Heart left ventricle (tissue), 16 donors: ENCODE measurements around the gene MYO5C. TPM values are rescaled to one million over a fixed set of nuclear protein-coding genes. Genes with fewer than 3 reads are reported as not detected.

Source experiments
- ATAC-seq, 4 donors: fragments of 200-7000 bp; cut with Tn5 transposase; one replicate each; pipeline ENCODE4 v1.9.1; 2020 to 2022; ENCODE audit warnings: moderate library complexity in 4 of 4, mild to moderate bottlenecking in 3 of 4, moderate number of reproducible peaks in 1 of 4
- DNase-seq, 5 donors: peaks; one replicate each; pipeline ENCODE4 v3.0.0-alpha.2; 2020
- H3K27ac ChIP-seq, 12 donors: fragments of 200-600 bp; sonication (generic) in 4 of 12; one replicate each; pipeline versions ENCODE4 v1.5.0 to v1.8.0; 2016 to 2022; ENCODE audit warnings: mild to moderate bottlenecking in 2 of 12
- H3K27me3 ChIP-seq, 9 donors: fragments of 200-600 bp; sonication (generic) in 2 of 9; one replicate each; pipeline versions ENCODE4 v1.5.1 to v1.8.0; 2016 to 2022; ENCODE audit warnings: mild to moderate bottlenecking in 3 of 9
- H3K36me3 ChIP-seq, 9 donors: fragments of 200-600 bp; sonication (generic) in 2 of 9; one replicate each; pipeline versions ENCODE4 v1.5.0 to v1.8.0; 2018 to 2022; ENCODE audit warnings: mild to moderate bottlenecking in 2 of 9
- H3K4me1 ChIP-seq, 12 donors: fragments of 200-600 bp; sonication (generic) in 4 of 12; one replicate each; pipeline versions ENCODE4 v1.5.0 to v1.8.0; 2016 to 2022; ENCODE audit warnings: mild to moderate bottlenecking in 3 of 12
- H3K4me3 ChIP-seq, 12 donors: fragments of 200-600 bp; sonication (generic) in 4 of 12; one replicate each; pipeline versions ENCODE4 v1.5.0 to v1.8.0; 2017 to 2022; ENCODE audit warnings: mild to moderate bottlenecking in 9 of 12, moderate library complexity in 4 of 12
- H3K9me3 ChIP-seq, 12 donors: fragments of 200-600 bp; sonication (generic) in 4 of 12; one replicate each; pipeline versions ENCODE4 v1.5.0 to v1.8.0; 2016 to 2022; ENCODE audit warnings: mild to moderate bottlenecking in 1 of 12
- CTCF ChIP-seq, 12 donors: fragments of 200-600 bp; sonication (generic) in 4 of 12; IDR thresholded peaks; one replicate each; pipeline versions ENCODE4 v1.5.0 to v1.8.0; 2018 to 2022; ENCODE audit warnings: antibody characterized with exemption in 12 of 12, mild to moderate bottlenecking in 5 of 12
- POLR2A ChIP-seq, 2 donors: fragments of 450-650 bp; IDR thresholded peaks; one replicate each; pipeline ENCODE4 v1.6.1; 2017; ENCODE audit warnings: antibody characterized with exemption in 2 of 2, mild to moderate bottlenecking in 2 of 2, moderate library complexity in 2 of 2
- WGBS, 4 donors: extraction: QIAGEN DNeasy Blood & Tissue Kit in 2 of 4; methylation state at CpG; one replicate each; pipeline versions ENCODE4 v1.1.5 to v1.1.7; 2013 to 2018; 5-methylcytosine and 5-hydroxymethylcytosine counted together
- intact Hi-C, 10 donors: fragments of 100-400 bp; cut with DNase I; formaldehyde crosslinking; loops; one replicate each; pipeline versions ENCODE4 v1.11.1 to v1.14.2; 2022
- polyA plus RNA-seq, 2 donors: library from polyadenylated mRNA; stranded (reverse); fragments of 200-250 nt; gene quantifications; one replicate each; pipeline ENCODE4 v1.2.3, GENCODE V29; 2013
- total RNA-seq, 9 donors: library from RNA; depleted of rRNA in 2 of 9; stranded (reverse); fragments of >200 nt in 2 of 9; fragmentation: NEBNext Ultra II Directional in 3 of 9; extraction: Animal tissue kit (Norgen Biotek cat#: 25700) in 3 of 9; gene quantifications; one replicate each; pipeline versions ENCODE4 v1.1.0 to v1.2.4, GENCODE V29; 2016 to 2023
- donor health status: ischemic (EF 13 %, LVEDD 7.1; RV severe dilation, severe dysfunction).
- donor health status: healthy with polysubstance abuse.
- donor health status: DM: no; HTN: yes; CAD: no.
- donor health status: DM: no; HTN: no; CAD: no.
- donor health status: ischemic (EF 25% LVEDD 6.9; RV normal size, moderate dysfunction).
- donor health status: ischemic (EF 25% LVEDD 5.7; RV mildly dilated, moderate dysfunction).
- donor health status: healthy.
- donor health status: DM: yes; HTN: yes; CAD: no.
- donor health status: ischemic (EF 35%, LVEDD 5.7; RV mildly dilated, moderate dysfunction).
- donor health status: nonischemic (EF 11% LVEDD 7.7; RV severe dilation, severe dysfunction).
- donor health status: DM: yes; HTN: yes; CAD: no.
- donor health status: PGD.
- donor health status: ischemic (EF 29% LVEDD 5.4; RV normal size, mild dysfunction).
- donor health status: nonischemic (EF 23%, LVEDD 6.1; RV moderate dilation, normal function).

Gene MYO5C
- total and polyA plus RNA-seq, 11 donors: 0.89 to 7.2 (median 2.3) TPM

GRCh38 chr15:52208306-52208946, 87.2 kb downstream of the MYO5C start:
- H3K4me3 ChIP-seq: no peak overlapping the region
- H3K9me3 ChIP-seq: no peaks in the 10 kb centered on the region
- intact Hi-C loops: no loop called here
- H3K27ac ChIP-seq: no peak overlapping the region
- peaks cover 0 to 16% (median 2%) of the 10 kb centered on the region in 9 donors for H3K36me3 ChIP-seq
- ATAC-seq (peak in 3 of 4 donors; percentile 37 to 55 (median 41)), DNase-seq (peak in 1 of 5 donors; percentile 36)
- H3K4me1 ChIP-seq: peaks cover 0 to 5% (median 0%) of the 10 kb centered on the region in 12 donors
- no peaks in the 10 kb centered on the region for H3K27me3 ChIP-seq
- TF ChIP-seq POLR2A (IDR thresholded peaks at IDR 0.05) (no peak), CTCF (IDR thresholded peaks at IDR 0.05) (peak; percentile 37 to 64 (median 52))
- 40 to 49% (median 43%) methylated on average over 2 of the region's 2 CpGs for WGBS, 4 donors

GRCh38 chr15:52207191-52207590, 88.4 kb downstream of the MYO5C start:
- WGBS, 4 donors: 71 to 83% (median 75%) methylated on average over 1 of the region's 1 CpG
- no peak overlapping the region for H3K4me3 ChIP-seq
- intact Hi-C loops: no loop called here
- no peaks in the 10 kb centered on the region for H3K27me3 ChIP-seq
- TF ChIP-seq POLR2A (IDR thresholded peaks at IDR 0.05) (no peak), CTCF (IDR thresholded peaks at IDR 0.05) (no peak)
- no peaks in the 10 kb centered on the region for H3K9me3 ChIP-seq
- peaks cover 0 to 5% (median 0%) of the 10 kb centered on the region in 12 donors for H3K4me1 ChIP-seq
- ATAC-seq (no peak), DNase-seq (no peak)
- H3K36me3 ChIP-seq: peaks cover 0 to 13% (median 0%) of the 10 kb centered on the region in 9 donors
- no peak overlapping the region for H3K27ac ChIP-seq

- TF ChIP-seq POLR2A (IDR thresholded peaks at IDR 0.05) (no peak), CTCF (IDR thresholded peaks at IDR 0.05) (no peak)
- Histone ChIP-seq H3K27me3 (no peaks in the 10 kb centered on the region), H3K36me3 (peaks cover 0 to 13% (median 0%) of the 10 kb centered on the region in 9 donors), H3K4me1 (peaks cover 0 to 5% (median 0%) of the 10 kb centered on the region in 12 donors), H3K27ac (no peak overlapping the region), H3K4me3 (no peak overlapping the region), H3K9me3 (no peaks in the 10 kb centered on the region)
- intact Hi-C loops: no loop called here
- ATAC-seq (peak in 1 of 4 donors; percentile 34), DNase-seq (no peak)
- 55 to 76% (median 65%) methylated on average over 2 of the region's 2 CpGs for WGBS, 4 donors
These were observed 89.2 kb downstream of the MYO5C start for GRCh38 chr15:52206446-52206845.

GRCh38 chr15:52204657-52205056, 90.9 kb downstream of the MYO5C start:
- TF ChIP-seq POLR2A (IDR thresholded peaks at IDR 0.05) (no peak), CTCF (IDR thresholded peaks at IDR 0.05) (no peak)
- Histone ChIP-seq H3K9me3 (no peaks in the 10 kb centered on the region), H3K4me1 (peaks cover 0 to 5% (median 0%) of the 10 kb centered on the region in 12 donors), H3K27me3 (no peaks in the 10 kb centered on the region), H3K27ac (no peak overlapping the region), H3K4me3 (no peak overlapping the region), H3K36me3 (peaks cover 0 to 13% (median 0%) of the 10 kb centered on the region in 9 donors)
- ATAC-seq (no peak), DNase-seq (no peak)
- WGBS, 4 donors: 94 to 98% (median 96%) methylated on average over 11 to 20 of the region's 20 CpGs
- intact Hi-C loops: no loop called here
